GM19099 (cell line): Measurements from ENCODE around the gene ETFDH.

Experiments
- POLR2A ChIP-seq: IDR thresholded peaks from 3 replicates; pipeline ENCODE4 v1.6.1; 2011; ENCODE audit warnings: low read depth; ENCODE audit not compliant: insufficient read length; ENCODE audit errors: extremely low read depth

ETFDH gene

DNA sequence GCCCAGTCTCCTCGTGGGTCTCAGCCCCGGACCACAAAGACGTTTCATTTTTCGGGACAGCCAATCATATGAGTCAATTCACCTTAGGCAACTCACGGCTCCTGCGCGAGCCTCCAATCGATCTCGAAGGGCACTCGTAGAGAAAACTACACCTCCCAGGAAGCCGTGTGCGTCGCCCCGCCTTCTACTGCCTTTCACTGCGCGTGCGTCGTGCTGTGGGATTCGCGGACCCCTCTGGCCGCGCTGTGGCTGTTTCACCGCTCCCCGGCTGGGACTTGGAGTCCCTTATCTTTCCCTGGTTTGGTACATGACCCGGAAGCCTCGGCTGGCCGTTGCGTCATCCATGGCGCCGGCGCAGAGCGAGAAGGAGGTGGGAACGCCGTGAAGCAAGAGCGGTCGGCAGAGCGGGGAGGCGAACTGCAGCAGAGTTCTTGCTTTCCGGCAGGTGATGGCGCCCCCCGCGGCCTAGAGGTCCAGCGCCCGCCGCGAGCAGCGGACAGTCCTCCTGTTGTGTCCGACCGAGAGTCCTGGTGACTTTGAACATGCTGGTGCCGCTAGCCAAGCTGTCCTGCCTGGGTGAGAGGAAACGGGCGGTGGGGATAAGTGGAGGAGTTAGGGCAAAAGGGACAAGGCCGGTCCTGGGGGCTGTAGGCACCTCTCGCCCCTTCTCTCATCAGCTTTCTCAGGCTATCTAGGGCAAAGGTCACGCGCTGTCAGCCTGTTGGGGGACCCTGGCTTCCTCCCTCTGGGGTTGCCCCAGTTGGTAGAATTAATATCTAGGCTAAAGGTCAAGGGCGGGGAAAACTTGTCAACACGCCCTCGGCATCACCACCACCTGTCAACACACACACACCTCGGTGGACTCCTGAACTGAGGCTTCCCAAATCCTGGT, at the start of gene ETFDH:
ETFDH (plus strand) TSS at position 382 of the 892 bp plus-strand sequence; CDS start at position 543, 161 bp downstream.
- peak; percentile 61 for TF ChIP-seq POLR2A

GRCh38 chr4:158624889-158625478, 47.1 kb upstream of the ETFDH start:
- TF ChIP-seq POLR2A, result no peak

GRCh38 chr4:158625544-158625943, 46.6 kb upstream of the ETFDH start:
- no peak for TF ChIP-seq POLR2A

DNA sequence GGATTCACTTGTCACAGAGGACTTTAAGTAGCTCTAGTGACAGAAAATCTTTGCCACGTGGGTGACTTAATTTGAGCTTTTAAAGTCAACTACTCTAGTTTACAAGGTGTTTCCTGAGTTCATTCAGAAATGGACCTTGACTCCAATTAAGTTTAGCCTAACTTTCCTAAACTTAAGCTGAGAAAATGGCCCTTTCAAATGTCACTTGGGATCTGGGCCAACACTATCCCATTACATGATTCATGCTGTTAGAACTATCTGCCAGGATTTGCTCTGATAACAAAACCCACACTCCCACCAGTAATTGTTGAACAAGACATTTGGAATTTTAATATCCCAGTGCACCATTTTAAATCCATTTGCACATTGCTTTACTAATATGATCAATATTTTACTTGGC, 41.2 kb upstream of the ETFDH start:
- no peak for TF ChIP-seq POLR2A

DNA sequence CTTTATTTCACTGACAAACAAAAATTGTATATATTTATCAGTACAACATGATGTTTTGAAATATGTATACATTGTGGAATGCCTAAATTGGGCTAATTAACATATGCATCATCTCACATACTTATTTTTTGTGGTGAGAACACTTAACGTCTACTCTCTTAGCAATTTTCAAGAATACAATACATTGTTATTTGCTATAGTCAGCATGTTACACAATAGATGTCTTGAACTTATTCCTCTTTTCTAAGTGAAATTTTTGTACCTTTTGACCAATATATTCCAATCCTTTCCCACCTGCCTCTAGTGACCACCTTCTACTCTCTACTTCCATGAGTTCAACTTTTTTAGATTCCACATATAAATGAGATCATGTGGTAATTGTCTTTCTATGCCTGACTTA, 35.5 kb upstream of the ETFDH start:
- no peak for TF ChIP-seq POLR2A

DNA sequence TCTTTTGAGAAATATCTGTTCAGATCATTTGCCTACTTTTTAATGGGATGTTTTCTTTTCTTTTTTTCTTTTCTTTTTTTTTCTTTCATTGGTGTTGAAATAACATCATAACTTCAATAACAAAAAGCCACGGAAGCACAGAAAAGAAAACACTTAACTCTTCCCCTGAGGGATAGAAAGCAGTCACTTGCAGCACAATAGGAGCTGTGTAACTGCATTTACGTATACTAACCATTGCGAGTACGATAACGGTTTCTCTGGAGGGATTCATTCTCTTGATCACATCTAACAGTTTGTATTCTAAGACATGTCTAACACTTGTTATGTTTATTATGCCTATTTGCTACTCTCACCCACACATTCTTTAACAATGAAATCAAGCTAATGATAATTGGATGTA, 27.7 kb upstream of the ETFDH start:
- no peak for TF ChIP-seq POLR2A

DNA sequence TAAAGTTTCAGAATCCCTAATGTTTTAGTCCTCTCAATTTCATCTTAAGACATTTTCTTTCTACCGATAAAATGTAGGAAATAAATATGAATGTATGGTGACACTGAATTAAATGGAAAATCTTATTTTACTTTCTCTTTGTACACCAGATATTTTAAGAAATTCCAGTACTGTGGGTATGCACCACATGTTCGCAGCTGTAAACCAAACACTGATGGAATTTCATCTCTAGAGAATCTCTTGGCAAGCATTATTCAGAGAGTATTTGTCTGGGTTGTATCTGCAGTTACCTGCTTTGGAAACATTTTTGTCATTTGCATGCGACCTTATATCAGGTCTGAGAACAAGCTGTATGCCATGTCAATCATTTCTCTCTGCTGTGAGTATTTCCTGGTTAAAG, 27.3 kb upstream of the ETFDH start:
- no peak for TF ChIP-seq POLR2A

GRCh38 chr4:158649111-158649680, 22.9 kb upstream of the ETFDH start:
- no peak for TF ChIP-seq POLR2A

DNA sequence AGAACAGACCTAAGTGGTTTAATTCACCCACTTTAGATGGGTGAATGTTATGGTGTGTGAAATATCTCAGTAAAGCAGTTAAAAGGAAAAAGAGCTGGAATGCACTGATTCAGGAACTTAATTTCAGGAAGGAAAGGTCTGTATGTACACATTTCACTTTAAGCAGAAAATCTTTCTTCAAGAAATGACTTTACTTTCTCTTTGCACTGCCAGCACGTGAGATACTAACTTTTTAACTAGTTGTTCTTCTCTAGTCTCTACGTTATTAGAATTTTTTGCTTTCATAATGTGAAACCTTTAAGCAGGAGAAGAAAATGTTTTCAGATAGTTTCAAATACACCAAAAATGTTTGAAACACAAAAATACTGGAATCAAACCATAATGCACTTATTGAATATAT, 19.2 kb upstream of the ETFDH start:
- TF ChIP-seq POLR2A, result no peak

DNA sequence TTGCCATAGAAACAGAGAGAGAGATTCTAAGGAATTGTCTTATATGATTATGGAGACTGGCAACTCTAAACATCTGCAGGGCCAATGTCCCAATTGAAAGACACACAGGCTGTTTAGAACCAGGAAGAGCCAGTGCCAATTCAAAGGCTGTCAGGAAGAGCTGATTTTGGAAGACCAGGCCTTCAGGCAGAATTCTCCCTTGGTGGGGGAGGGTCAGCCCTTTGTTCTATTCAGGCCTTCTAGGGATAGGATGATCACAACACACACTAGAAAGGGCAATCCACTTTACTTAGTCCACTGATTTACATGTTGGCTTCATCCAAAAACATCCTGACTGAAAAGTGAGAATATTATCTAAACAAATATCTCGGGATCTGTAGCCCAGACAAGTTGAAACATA, 15.7 kb upstream of the ETFDH start:
- TF ChIP-seq POLR2A, result no peak

DNA sequence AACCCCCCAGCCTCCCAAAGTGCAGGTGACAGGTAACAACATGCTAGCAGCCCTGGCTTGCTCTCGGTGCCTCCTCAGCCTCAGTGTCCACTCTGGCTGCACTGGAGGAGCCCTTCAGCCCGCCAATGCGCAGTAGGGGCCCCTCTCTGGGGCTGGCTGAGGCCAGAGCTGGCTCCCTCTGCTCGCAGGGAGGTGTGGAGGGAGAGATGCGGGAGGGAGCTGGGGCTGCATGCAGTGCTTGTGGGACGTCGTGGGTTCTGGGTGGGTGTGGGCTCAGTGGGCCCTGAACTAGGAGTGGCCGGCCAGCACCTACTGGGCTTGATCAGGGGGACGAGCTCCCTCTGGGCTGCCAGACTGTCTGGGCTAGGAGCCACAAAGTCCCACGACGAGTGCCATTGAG, 14.8 kb upstream of the ETFDH start:
- no peak for TF ChIP-seq POLR2A

GRCh38 chr4:158664806-158665205, 7.3 kb upstream of the ETFDH start:
- no peak for TF ChIP-seq POLR2A

DNA sequence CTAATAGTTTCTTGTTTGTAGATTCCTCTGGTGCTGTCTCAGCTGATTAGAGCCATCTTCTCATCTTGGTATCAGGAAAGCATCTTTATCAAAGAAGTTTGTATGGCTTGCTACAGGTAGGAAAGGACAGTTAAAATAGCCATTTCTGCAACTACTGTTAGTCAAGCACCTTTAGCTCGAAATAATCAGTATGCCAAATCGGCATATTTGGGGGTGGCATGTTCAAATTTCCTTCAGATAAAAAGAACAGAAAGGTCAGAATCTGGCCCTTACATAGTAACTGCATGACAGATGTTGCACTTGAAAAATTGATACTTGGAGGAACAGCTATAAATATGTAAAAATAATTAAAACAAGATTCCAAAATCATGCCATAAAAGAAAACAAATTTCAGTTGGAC, 5.2 kb upstream of the ETFDH start:
- no peak for TF ChIP-seq POLR2A

- no peak for TF ChIP-seq POLR2A
Observed at GRCh38 chr4:158667651-158668198, 4.4 kb upstream of the ETFDH start.

GRCh38 chr4:158669310-158669709, 2.8 kb upstream of the ETFDH start:
- no peak for TF ChIP-seq POLR2A
